NCI-H2107 (cell line): Measurements from ENCODE around the gene ANKRD11.
"Not testable (repeated sequence)": the region's sequence is repeated elsewhere in the genome, so short reads cannot be mapped to it uniquely, and the experiment has no call there.

Source experiments
- DNase-seq: peaks from one replicate; lab custom pipeline; 2025; lab: John Stamatoyannopoulos, UW

The ANKRD11 gene

GRCh38 chr16:89428605-89429004 is 61.8 kb downstream of the ANKRD11 start:
- not testable (repeated sequence) for DNase-seq

DNA sequence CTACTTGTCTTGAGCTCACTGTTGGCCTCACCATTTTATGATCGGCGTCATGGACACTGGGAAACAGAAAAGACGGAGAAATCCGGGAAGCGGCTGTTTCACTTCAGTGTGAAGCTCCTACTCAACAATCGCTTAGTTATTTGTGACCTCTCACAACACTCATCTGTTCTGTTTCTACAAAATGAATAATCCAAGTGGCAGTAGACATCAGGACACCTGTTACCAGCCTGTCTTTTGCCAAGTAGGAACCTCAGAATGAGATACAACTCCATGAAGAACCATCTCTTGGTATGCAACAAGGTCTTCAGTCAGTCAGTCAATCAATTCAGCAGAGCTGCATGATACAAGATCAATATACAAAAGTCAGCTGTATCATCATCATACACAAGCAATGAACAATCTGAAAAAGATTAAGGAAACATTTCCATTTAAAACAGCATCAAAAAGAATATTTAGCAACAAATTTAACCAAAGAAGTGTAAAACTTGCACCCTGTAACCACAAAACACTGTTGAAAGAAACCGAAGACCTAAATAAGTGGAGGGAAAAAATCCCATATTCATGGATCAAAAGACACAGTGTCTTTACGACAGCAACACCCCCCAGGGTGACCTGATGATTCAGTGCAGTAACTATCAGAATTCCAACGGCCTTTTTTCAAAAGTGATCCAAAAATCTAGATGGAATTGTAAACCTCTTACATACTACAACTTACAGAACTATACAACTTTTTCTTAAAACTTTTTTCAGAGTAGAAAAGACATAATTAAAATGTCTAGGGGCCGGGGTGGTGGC is 63.4 kb downstream of the ANKRD11 start:
- DNase-seq, result no peak

- no peak for DNase-seq
These were observed 64.8 kb downstream of the ANKRD11 start for GRCh38 chr16:89425523-89425922.

GRCh38 chr16:89423681-89424260 is 66.6 kb downstream of the ANKRD11 start:
- no peak for DNase-seq

DNA sequence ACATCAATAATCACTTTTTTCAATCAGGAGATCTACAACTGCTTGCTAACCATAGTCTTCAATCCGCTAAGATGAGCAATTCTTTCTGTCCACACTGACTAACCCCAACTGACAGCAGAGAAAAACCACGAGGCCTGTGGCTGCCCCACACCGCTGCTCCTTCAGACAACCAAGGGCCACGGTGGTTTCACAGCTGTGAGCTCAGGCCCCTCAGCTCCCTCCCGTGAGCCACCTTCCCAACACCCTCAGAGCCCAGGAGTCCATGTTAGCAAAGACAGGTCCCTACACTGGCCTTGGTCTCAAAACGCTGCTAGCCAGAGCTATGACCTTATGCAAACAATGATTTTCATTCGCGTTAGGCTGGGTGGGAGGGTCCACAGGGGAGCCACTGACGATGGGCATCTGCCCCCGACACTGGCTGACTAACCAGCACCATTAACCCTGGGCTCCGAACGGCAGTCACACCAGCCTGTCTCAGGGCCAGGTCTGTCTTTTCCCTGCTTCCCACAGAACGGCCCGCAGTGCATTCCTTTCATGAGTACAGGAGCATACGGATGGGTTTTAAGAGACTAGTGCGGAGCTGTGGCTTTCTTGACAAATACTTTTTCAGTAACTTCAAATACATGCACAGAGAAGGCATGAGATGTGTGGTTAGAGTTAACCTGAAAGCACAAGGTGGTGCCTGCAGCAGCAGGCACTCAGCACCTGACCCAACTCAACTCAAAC is 67.3 kb downstream of the ANKRD11 start:
- DNase-seq, result no peak

DNA sequence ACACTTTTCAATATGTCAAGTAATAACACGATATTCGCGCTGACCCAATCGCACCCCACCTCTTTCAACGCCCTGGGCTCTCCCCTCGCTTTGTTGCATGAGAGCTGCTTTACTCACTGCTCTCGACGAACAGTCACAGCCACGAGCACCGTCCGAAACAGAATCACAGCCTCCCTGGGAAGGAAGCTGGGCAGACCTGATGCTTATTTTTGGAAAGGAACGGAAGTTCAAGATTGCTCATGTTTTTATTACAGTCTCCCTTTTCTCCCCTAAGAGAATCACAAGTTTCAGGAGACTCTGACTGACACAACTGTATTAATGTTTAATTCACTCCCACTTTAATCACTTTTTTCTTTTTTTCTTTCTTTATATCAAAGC is 67.8 kb downstream of the ANKRD11 start:
- DNase-seq, result no peak

DNA sequence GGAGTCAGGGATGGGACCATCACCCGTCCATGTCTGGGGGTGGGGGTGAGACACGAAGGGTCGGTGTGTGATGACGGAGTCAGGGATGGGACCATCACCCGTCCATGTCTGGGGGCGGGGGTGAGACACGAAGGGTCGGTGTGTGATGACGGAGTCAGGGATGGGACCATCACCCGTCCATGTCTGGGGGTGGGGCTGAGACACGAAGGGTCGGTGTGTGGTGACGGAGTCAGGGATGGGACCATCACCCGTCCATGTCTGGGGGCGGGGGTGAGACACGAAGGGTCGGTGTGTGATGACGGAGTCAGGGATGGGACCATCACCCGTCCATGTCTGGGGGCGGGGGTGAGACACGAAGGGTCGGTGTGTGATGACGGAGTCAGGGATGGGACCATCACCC is 69.1 kb downstream of the ANKRD11 start:
- not testable (repeated sequence) for DNase-seq

DNA sequence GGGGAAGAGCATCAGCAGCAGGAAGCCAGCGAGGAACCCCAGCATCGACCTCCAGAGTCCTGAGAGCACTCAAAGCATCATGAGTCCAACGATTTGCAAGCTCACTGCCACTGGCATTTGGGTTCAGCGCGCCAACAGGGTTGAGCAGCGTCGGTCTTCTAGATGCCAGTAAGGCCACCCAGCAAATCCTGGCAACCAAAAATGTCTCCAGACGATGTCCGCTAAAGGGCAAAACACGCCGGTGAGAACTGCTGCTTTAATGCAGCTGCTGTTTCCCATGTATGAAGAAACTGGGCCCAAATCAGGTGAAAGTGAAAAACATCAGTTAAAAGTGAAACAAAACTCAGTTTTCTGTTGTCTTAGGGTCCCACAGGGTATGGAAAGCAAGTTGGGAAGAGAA is 70.2 kb downstream of the ANKRD11 start:
- no peak for DNase-seq

GRCh38 chr16:89418352-89418751 is 72.0 kb downstream of the ANKRD11 start:
- no peak for DNase-seq

- DNase-seq, result no peak
These were observed 73.0 kb downstream of the ANKRD11 start for GRCh38 chr16:89417352-89417751.

- DNase-seq, result no peak
These were observed 76.4 kb downstream of the ANKRD11 start for GRCh38 chr16:89413811-89414585.

- DNase-seq, result no peak
These were observed 77.5 kb downstream of the ANKRD11 start for GRCh38 chr16:89412811-89413210.

- no peak for DNase-seq
These were observed 79.0 kb downstream of the ANKRD11 start for GRCh38 chr16:89411335-89411850.

- DNase-seq, result no peak
These were observed 79.5 kb downstream of the ANKRD11 start for GRCh38 chr16:89410794-89411309.

DNA sequence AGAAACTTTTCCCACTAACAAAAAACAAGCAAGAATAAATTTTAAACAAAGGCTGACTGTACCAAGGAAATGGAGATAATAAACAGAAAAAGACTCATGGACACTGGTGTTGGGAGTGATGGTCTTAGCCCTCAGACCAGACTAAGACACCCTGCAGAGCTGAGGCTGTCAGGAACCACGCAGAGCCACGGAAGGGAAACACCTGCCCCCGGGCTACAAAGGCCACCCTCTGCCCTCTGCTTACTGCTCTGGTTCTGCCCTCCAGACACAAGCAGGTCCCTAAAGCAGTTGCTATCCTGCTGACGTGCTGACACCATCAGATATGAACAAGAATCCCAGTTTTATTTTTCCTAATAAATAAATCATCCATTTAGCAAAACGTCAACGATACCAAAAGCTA is 80.0 kb downstream of the ANKRD11 start:
- DNase-seq, result no peak

DNA sequence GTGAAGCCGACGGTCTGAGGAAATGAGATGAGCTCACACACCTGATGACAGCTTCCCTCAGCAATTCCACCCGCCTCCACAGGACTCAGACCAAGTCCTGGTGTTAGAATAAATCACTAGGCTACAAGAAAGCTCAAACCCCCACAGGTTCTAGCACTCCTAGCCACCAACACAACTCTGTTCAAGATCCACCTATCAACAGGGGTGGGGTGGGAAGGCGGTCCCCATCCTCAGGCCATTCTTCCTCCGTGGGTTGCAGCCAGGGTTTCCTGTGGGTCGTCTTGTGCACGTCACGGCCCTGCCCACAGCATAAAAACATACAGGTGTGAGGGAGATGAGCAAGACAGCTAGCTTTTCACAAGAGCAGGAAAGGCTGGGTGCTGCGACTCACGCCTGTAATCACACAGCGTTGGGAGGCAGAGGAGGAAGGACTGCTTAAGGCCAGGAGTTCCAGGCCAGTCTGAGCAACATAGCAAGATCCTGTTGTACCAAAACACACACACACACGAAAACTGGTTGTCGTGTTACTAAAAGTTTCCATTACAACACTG is 81.1 kb downstream of the ANKRD11 start:
- DNase-seq, result no peak

- DNase-seq, result no peak
These were observed 82.0 kb downstream of the ANKRD11 start for GRCh38 chr16:89408315-89408714.

DNA sequence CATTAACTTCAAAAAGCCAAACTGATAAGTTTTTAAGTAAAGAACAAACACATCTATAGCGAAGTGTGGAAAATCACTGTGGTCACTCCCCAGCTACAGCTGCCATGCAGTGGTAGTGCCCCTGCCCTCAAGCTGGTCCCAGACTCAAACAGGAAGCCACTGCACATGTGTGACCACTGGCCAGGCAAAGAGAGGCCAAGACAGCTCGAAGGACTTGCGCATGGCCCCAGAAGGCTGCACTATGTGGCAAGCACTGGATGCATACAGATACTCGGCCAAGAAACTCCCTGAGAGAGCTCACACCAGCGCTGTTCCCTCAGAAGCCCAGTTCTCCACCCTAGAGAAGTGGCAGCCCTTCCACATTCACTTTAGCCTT is 82.4 kb downstream of the ANKRD11 start:
- DNase-seq, result no peak

- no peak for DNase-seq
These were observed 83.0 kb downstream of the ANKRD11 start for GRCh38 chr16:89407282-89407924.

DNA sequence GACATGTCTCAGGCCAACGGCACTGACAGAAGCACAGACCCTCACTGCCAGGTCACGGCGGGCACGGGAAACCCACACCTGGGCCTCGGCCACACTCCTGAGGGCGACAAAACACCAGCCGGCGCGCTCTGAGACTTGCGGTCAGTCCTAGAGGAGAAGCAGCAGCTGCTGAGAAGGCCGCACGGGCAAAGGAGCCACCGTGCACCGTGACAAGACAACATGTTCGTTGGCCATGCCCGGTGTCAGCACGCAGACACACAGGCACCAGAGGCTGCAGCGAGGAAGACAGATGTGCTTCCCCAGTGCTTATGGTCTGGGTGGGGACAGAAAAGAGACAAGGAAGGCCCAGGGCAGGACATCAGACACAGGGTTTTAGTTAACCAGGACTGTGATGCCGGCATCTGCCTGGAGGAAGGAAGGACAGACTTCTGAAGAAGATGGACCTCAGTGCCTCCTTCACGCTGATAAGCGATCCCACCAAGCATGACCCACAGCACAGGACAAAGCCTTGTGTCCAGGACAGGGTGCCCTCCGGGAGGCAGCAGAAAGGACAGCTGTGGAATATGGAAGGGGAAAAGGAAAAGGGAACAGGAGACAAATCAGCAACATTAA is 84.0 kb downstream of the ANKRD11 start:
- no peak for DNase-seq

DNA sequence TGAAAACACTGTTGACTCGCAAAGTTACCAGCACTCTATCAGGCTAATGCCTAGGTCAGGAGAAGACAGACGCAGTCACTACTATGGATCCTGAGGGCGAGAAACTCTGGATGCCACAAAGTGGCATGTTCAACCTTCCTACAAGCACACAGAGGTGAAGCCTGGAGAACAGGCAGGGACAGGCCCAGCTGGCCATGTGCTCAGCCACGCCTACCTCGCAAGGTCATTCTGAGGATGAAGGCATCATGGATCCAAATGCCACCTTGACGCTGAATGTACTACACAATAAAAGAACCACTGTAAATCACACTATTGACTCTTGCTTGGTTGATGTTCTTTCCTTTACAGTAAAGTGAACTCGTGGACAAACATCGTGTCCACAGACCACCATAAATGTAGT is 85.8 kb downstream of the ANKRD11 start:
- no peak for DNase-seq
